ENCODE measurements around the gene RPS6KB2.

The RPS6KB2 gene

GRCh38 chr11:67390947-67391303 is 37.4 kb upstream of the RPS6KB2 start:
- DNase-seq (ENCODE audit: low read depth): no peak
- TF ChIP-seq POLR2A (IDR thresholded peaks at IDR 0.05; ENCODE audit: extremely low read depth, insufficient read length) (no peak), MYC (IDR thresholded peaks at IDR 0.05; ENCODE audit: low read depth, low read length) (no peak), CTCF (IDR thresholded peaks at IDR 0.05; ENCODE audit: low read depth, low read length) (no peak), MAX (IDR thresholded peaks at IDR 0.05; ENCODE audit: low read depth, low read length) (no peak)
- peak overlapping the region; percentile 91 for H3K4me3 ChIP-seq (ENCODE audit: low read depth, low read length)

DNA sequence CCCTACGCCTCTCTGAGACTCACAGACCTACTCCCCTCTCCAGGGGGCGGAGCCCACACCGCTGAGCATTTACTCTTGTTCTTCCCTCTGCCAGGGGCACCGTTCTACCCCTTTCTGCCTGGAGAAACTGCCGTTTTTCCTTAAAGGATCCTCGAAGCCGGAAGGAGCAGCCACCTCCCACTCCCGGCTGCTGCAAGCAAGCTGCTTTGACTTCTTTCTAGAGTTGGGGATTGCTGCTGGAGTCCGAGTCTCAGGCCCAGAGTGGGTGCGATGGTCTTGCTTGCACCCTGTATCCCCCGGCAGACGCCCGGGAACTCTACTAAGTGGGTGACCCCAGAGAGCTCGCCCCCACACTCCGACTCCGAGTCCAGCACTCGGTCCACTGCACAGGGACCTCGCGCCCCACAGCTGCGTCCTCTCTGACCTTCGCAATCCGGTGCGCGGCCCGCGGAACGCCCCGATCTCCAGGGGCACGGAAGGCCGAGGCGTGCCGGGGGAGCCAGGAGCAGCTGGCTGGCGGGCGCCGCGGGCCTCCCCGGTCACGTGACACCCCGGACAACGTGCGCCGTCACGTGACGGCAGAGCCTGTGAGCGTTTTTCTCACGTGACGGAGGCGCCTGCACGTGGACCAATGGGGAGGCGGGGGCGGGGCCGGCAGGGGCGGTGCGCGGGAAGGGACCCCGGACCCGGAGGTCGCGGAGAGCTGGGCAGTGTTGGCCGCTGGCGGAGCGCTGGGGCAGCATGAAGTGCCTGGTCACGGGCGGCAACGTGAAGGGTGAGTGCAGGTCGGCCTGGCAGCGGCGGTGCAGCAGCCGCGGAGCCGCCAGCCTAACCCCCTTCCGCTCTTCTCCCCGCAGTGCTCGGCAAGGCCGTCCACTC is 36.8 kb upstream of the RPS6KB2 start, which contains the start of gene RAD9A:
RAD9A (plus strand) TSS at position 683 of the 879 bp plus-strand sequence; CDS start at position 742, 59 bp downstream.
- H3K4me3 ChIP-seq (ENCODE audit: low read depth, low read length): peak within 1 kb of the TSS; percentile 91
- TF ChIP-seq MYC (IDR thresholded peaks at IDR 0.05; ENCODE audit: low read depth, low read length) (peak; percentile 99), POLR2A (IDR thresholded peaks at IDR 0.05; ENCODE audit: extremely low read depth, insufficient read length) (peak; percentile 69), CTCF (IDR thresholded peaks at IDR 0.05; ENCODE audit: low read depth, low read length) (no peak), MAX (IDR thresholded peaks at IDR 0.05; ENCODE audit: low read depth, low read length) (peak; percentile 100)
- peak; percentile 98 for DNase-seq (ENCODE audit: low read depth)

DNA sequence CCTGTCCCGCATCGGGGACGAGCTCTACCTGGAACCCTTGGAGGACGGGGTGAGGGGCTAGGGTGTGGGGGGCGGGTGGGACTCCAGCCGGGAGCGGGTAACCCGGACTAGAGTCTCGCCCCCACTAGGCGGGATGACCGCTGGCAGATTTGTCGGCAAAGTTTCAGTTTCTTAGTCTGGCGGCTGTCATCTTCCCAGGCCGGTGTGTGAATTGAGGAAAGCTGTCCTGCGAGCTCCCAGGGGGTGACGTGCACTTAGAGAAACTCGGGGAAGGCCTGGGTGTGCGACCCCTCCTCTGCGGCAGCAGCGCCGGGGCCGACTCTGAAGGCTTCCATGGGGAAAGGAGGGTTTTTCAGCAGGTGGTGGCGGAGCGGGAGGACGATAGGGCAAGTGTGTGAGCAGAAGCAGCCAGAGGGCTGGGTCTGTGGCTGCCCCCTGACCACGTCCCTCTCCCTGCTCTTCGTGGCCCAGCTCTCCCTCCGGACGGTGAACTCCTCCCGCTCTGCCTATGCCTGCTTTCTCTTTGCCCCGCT is 36.0 kb upstream of the RPS6KB2 start:
- no peak for TF ChIP-seq CTCF (IDR thresholded peaks at IDR 0.05; ENCODE audit: low read depth, low read length)
- no peak for TF ChIP-seq POLR2A (IDR thresholded peaks at IDR 0.05; ENCODE audit: extremely low read depth, insufficient read length)
- TF ChIP-seq MAX (IDR thresholded peaks at IDR 0.05; ENCODE audit: low read depth, low read length): no peak
- no peak for TF ChIP-seq MYC (IDR thresholded peaks at IDR 0.05; ENCODE audit: low read depth, low read length)
- peak overlapping the region; percentile 91 for H3K4me3 ChIP-seq (ENCODE audit: low read depth, low read length)
- DNase-seq (ENCODE audit: low read depth): no peak

DNA sequence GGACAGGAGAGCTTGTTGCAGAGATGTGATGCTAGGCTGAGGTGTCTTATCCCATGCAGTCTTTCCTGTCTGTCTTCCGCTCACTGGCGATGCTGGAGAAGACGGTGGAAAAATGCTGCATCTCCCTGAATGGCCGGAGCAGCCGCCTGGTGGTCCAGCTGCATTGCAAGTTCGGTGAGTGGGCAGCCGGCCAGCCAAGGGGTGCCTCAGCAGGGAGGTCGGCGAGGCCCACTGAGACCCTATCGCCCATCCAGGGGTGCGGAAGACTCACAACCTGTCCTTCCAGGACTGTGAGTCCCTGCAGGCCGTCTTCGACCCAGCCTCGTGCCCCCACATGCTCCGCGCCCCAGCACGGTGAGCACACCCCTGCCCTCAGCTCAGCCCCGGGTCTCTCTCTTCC is 34.9 kb upstream of the RPS6KB2 start:
- no peak for TF ChIP-seq POLR2A (IDR thresholded peaks at IDR 0.05; ENCODE audit: extremely low read depth, insufficient read length)
- TF ChIP-seq CTCF (IDR thresholded peaks at IDR 0.05; ENCODE audit: low read depth, low read length): no peak
- TF ChIP-seq MYC (IDR thresholded peaks at IDR 0.05; ENCODE audit: low read depth, low read length): no peak
- TF ChIP-seq MAX (IDR thresholded peaks at IDR 0.05; ENCODE audit: low read depth, low read length): no peak
- no peak for DNase-seq (ENCODE audit: low read depth)
- no peak overlapping the region for H3K4me3 ChIP-seq (ENCODE audit: low read depth, low read length)

- no peak for DNase-seq (ENCODE audit: low read depth)
- TF ChIP-seq POLR2A (IDR thresholded peaks at IDR 0.05; ENCODE audit: extremely low read depth, insufficient read length): no peak
- no peak for TF ChIP-seq MYC (IDR thresholded peaks at IDR 0.05; ENCODE audit: low read depth, low read length)
- no peak for TF ChIP-seq CTCF (IDR thresholded peaks at IDR 0.05; ENCODE audit: low read depth, low read length)
- TF ChIP-seq MAX (IDR thresholded peaks at IDR 0.05; ENCODE audit: low read depth, low read length): no peak
Measured at GRCh38 chr11:67393990-67394389, 34.3 kb upstream of the RPS6KB2 start.

More at GRCh38 chr11:67393990-67394389, 34.3 kb upstream of the RPS6KB2 start:
- H3K4me3 ChIP-seq (ENCODE audit: low read depth, low read length): no peak overlapping the region

All from NB4 (cell line).